ENCODE results near the gene LEMD3.

The LEMD3 gene

GRCh38 chr12:65170209-65170881 is 962 bp downstream of the LEMD3 start:
- DNase-seq (ENCODE audit: low read depth): peak; percentile 21

- DNase-seq (ENCODE audit: low read depth): no peak
These were observed 1.7 kb downstream of the LEMD3 start for GRCh38 chr12:65171073-65171472.

- DNase-seq (ENCODE audit: low read depth): no peak
These were observed 2.5 kb downstream of the LEMD3 start for GRCh38 chr12:65171870-65172269.

- DNase-seq (ENCODE audit: low read depth): no peak
These were observed 6.0 kb downstream of the LEMD3 start for GRCh38 chr12:65175385-65175784.

- DNase-seq (ENCODE audit: low read depth): no peak
These were observed 12.8 kb downstream of the LEMD3 start for GRCh38 chr12:65182012-65182739.

GRCh38 chr12:65184176-65184857 is 14.9 kb downstream of the LEMD3 start:
- no peak for DNase-seq (ENCODE audit: low read depth)

- no peak for DNase-seq (ENCODE audit: low read depth)
These were observed 15.5 kb downstream of the LEMD3 start for GRCh38 chr12:65184858-65185229.

GRCh38 chr12:65187665-65188064 is 18.3 kb downstream of the LEMD3 start:
- DNase-seq (ENCODE audit: low read depth): no peak

- DNase-seq (ENCODE audit: low read depth): no peak
These were observed 18.9 kb downstream of the LEMD3 start for GRCh38 chr12:65188179-65188701.

- no peak for DNase-seq (ENCODE audit: low read depth)
These were observed 19.8 kb downstream of the LEMD3 start for GRCh38 chr12:65189028-65189718.

- no peak for DNase-seq (ENCODE audit: low read depth)
These were observed 23.7 kb downstream of the LEMD3 start for GRCh38 chr12:65192963-65193516.

- no peak for DNase-seq (ENCODE audit: low read depth)
These were observed 25.6 kb downstream of the LEMD3 start for GRCh38 chr12:65194949-65195348.

GRCh38 chr12:65195387-65196055 is 26.1 kb downstream of the LEMD3 start:
- no peak for DNase-seq (ENCODE audit: low read depth)

- DNase-seq (ENCODE audit: low read depth): no peak
These were observed 27.6 kb downstream of the LEMD3 start for GRCh38 chr12:65196762-65197567.

GRCh38 chr12:65199604-65200003 is 30.2 kb downstream of the LEMD3 start:
- DNase-seq (ENCODE audit: low read depth): peak; percentile 10

- no peak for DNase-seq (ENCODE audit: low read depth)
These were observed 30.8 kb downstream of the LEMD3 start for GRCh38 chr12:65200007-65200665.

- no peak for DNase-seq (ENCODE audit: low read depth)
These were observed 34.0 kb downstream of the LEMD3 start for GRCh38 chr12:65203376-65203775.

GRCh38 chr12:65204886-65205525 is 35.6 kb downstream of the LEMD3 start:
- no peak for DNase-seq (ENCODE audit: low read depth)

GRCh38 chr12:65205886-65206285 is 36.5 kb downstream of the LEMD3 start:
- DNase-seq (ENCODE audit: low read depth): no peak

GRCh38 chr12:65208125-65208524 is 38.7 kb downstream of the LEMD3 start:
- DNase-seq (ENCODE audit: low read depth): no peak
